GM21576 (cell line): ENCODE data around the gene AACS.
"Not testable (repeated sequence)": the region's sequence is repeated elsewhere in the genome, so short reads cannot be mapped to it uniquely, and the experiment has no call there.

Experiments
- ATAC-seq: cut with Tn5 transposase; IDR thresholded peaks from one replicate; pipeline ENCODE4 v1.9.1; 2021; ENCODE audit warnings: mild to moderate bottlenecking, moderate library complexity; ENCODE audit not compliant: unreplicated experiment

Gene AACS

GRCh38 chr12:125122668-125123067 is 57.4 kb downstream of the AACS start:
- no peak for ATAC-seq

DNA sequence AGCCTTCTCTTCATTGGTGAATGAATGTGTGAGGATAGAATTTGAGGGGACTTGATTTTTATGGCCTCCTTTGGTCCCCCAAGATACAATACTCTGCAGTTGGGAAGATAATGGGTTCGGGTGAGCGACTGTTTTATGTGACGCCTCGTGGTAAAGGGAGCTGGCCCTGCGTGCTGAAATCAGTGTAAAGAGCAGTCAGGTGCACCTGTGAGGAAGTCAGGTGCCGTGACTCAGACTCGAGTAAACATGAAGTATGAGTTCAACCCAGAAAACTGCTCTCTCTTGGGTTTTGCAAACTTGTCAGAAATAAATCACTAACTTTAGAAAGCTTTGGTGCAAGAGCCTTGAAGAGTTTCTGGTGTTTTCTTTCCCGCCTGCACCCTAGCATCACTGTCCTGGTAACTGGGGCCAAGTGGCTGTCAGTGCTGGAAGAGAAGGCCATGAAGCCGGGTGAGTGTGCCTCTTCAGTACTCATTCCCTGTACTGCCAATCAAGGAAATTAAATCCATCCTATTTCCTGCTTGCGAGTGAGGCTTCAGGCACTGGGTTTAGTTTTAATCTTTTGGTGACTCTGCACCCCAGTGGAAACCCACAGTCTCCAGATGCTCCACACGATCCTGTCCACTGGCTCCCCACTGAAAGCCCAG is 59.2 kb downstream of the AACS start:
- ATAC-seq = no peak

GRCh38 chr12:125125271-125125670 is 60.0 kb downstream of the AACS start:
- no peak for ATAC-seq

DNA sequence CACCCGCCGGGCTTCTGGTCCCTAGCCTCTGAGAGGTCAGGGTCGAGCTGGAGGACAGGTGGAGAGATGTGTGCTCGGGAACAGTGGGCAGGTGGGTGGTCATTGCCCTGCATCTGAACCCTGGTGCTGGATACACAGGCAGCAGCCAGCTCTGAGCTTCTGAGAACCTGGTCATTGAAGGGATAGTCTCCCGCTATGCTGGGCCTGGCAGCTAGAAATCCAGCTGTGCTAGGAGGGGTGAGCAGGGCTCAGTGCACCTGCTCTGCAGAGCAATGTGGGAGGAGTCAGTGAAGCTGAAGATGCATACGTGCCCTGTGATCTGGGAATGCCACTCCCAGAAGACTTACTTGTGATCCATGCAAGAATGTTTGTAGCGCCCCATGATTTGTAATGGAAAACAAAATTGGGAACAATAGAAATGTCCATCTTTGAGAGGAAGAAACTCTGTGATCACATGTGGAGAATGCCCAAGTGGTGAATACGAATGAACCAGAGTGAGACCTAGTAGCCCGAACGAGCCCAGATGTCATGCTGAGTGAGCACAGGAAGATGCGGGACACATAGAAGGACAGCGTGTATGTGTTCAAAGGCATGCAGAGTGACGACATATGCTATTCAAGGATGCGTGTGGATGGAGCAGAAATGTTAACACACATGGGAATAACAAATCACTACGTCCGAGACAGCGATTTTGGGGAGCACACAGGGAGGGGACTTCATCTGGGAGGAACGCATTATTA is 63.4 kb downstream of the AACS start:
- ATAC-seq = no peak

GRCh38 chr12:125129179-125129571 is 63.9 kb downstream of the AACS start:
- ATAC-seq = no peak

DNA sequence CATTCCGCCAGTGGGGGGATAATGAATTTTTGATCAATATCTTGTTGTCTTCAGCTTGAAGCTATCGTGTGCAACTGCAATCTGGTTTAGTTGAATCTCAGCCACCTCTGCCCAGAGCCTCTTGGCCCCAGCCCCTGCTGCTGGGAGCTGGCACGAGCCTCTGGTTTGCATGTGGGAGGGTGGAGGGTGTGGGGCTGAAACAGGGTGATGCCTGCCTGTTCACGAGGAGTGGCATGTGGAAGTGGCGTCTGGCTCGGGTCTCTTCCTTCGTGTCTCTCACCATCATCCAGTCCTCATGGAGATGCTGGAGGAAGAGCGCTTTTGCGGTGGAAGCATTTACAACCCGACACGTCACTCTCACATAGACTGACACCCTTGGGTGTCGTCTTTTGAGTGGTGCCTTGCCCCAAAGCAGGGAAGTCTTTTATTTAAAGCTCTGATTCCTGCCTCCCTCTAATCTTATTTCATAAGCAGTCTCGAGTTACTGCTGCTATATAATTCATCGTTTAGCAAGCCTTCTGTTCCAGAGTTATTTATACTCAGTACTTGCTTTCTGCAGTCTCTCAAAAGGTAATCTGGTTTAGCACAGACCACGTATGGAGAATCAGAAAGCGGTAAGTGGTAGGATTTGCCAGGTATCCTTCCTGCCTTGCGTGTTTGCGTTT is 64.5 kb downstream of the AACS start:
- ATAC-seq = no peak

- ATAC-seq = no peak
Observed at GRCh38 chr12:125131958-125132357, 66.7 kb downstream of the AACS start.

DNA sequence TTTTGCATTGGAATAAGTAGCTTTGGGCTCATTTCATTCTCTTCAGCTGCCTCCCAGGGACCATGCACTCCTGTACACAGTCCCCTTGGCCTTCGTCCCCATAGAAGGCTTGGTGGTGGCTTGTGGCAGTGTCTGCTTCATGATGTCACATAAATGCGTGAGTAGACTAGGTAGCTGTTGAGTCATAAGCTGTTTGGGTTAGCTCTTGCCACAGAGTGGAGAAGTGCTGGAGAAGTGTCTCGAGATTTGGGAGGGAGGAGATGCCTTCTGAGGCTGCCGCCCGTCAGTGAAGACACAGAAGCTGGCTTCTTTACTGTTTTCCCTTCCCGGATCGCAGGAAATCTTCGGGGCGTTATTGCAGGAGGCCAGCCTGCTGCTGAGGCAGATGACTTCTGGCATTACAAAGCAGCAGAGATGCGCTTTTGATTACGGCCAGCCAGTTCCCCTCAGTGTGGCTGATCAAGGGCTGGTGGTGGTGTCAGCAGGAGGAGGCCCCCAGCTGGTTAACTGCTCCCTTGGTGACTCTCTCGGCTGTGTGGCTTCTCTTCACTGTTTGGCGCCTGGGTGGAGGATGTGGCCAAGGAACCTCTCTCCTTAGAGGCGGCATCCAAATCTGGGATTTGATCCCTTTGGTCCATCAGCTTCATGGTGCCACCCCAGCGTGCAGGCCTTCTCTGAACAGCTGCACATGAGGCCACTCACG is 67.6 kb downstream of the AACS start:
- ATAC-seq = no peak

- no peak for ATAC-seq
Observed at GRCh38 chr12:125133616-125134015, 68.4 kb downstream of the AACS start.

GRCh38 chr12:125134576-125134975 is 69.3 kb downstream of the AACS start:
- ATAC-seq = no peak

GRCh38 chr12:125135906-125136305 is 70.7 kb downstream of the AACS start:
- ATAC-seq = no peak

DNA sequence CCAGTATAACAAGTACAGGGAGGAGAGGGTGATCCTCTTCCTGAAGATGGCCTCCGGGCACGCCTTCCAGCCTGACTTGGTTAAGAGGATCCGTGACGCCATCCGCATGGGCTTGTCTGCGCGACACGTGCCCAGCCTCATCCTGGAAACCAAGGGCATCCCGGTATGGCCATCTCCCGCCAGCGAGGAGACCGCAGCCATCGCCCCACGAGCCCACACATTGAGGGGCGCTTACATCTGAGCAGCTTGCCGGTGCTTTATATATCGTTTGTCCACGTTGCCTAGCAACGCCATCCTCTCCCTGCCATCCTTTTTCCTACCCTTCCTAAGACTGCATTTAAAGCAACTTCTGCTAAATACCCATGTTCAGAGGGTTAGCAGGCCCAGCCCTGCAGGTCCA is 71.5 kb downstream of the AACS start:
- ATAC-seq = no peak

GRCh38 chr12:125137766-125138344 is 72.6 kb downstream of the AACS start:
- ATAC-seq = no peak

GRCh38 chr12:125140279-125141209 is 75.3 kb downstream of the AACS start:
- no peak for ATAC-seq

DNA sequence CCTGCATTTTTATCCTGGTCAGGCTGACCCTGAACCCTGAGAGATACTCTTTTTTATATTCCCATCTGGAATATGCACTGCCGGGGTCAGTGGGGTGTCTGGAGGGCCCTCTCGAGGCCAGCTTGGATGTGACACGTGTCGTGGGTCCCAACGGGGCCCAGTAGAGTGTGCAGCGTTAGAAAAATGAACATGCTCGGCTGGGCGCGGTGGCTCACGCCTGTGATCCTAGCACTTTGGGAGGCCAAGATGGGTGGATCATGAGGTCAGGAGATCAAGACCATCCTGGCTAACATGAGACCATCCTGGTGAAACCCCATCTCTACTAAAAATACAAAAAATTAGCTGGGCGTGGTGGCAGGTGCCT is 76.0 kb downstream of the AACS start:
- ATAC-seq = not testable (repeated sequence)

DNA sequence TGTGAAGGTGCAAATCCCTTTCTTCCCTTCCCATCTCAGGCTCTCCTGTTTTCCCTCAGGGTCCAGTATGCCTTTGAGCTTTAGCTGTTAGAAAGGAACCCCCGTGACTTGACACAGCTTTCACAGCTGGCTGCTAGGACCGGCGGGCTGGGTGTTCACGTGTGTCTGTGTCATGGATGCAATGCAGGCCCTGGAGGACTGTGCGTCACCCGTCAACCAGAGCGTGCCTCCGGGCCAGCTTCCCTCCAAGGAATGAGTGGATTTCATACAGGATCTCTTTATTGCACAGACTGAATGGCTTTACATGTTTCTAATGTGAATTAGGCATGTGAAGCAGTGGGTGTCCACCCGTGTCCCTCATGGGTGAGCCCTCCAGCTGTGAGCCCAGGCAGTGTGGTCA is 77.4 kb downstream of the AACS start:
- no peak for ATAC-seq

GRCh38 chr12:125143491-125143890 is 78.3 kb downstream of the AACS start:
- no peak for ATAC-seq

DNA sequence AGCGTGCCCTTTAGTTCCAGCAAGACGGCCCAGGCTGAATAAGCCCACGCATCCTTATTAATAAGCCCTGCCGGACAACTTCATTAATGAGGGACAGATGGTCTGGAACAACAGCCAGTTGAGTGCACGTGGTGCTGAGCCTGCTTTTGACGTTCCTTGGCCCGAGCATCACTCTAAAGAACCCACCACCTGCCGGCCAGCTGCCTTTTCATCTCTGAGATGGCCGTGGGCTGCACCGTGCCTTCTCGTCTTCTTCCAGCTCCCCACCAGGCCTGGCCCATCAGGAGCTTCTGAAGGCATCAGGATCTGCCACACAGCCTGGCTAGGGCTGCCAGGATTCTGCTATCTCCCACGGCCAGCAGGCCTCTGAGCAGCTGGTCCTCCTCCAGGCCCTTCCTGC is 80.0 kb downstream of the AACS start:
- no peak for ATAC-seq

GRCh38 chr12:125148316-125148715 is 83.1 kb downstream of the AACS start:
- ATAC-seq = no peak
